ENCODE data around the gene ANXA11. TPM values are rescaled to one million over a fixed set of nuclear protein-coding genes. Genes with fewer than 3 reads are reported as not detected.

The ANXA11 gene
- total RNA-seq, 2 experiments from 2014 or later: 153 to 159 TPM

GRCh38 chr10:80201608-80202141, 3.7 kb downstream of the ANXA11 start:
- Mint-ChIP-seq H3K4me1 (ENCODE audit: low read depth) (peaks cover 80% of the 10 kb centered on the region), H3K4me3 (peak overlapping the region; percentile 86), H3K27ac (peak overlapping the region; percentile 76), H3K36me3 (ENCODE audit: low read depth) (peaks cover 32% of the 10 kb centered on the region), H3K9me3 (no peaks in the 10 kb centered on the region), H3K27me3 (no peaks in the 10 kb centered on the region)
- TF ChIP-seq CTCF (IDR thresholded peaks at IDR 0.05): no peak
- CTCF ChIA-PET: no interaction called here
- peak overlapping the region; percentile 11 to 12 for H3K27ac ChIP-seq (ENCODE audit: low read depth in 1 of 2, low read length in 2 of 2)
- no peaks in the 10 kb centered on the region for H3K27me3 ChIP-seq (ENCODE audit: control insufficient read depth in 1 of 2, insufficient read depth in 2 of 2, low read length in 2 of 2)
- ATAC-seq (ENCODE audit: poor library complexity) (no peak), DNase-seq (no peak)
- no peaks in the 10 kb centered on the region for H3K9me3 ChIP-seq (ENCODE audit: control insufficient read depth in 1 of 2, insufficient read depth in 1 of 2, low read length in 2 of 2)
- H3K4me1 ChIP-seq (ENCODE audit: insufficient read depth, low read length): peaks cover 88% of the 10 kb centered on the region
- intact Hi-C loops (cut with DNase I, micrococcal nuclease): loop anchor here (1.0 to 10.0 kb wide), 6 partner anchors 10 to 757 kb away; partner anchors contain the start of genes TMEM254 (in 1 of the 2) and ZCCHC24 (in 1 of the 2)
- POLR2A ChIA-PET: interaction anchor here (6.5 kb wide), 1 partner anchor 13 kb away, joined by 218 read pairs; no protein-coding TSS in a partner anchor
- H3K4me3 ChIP-seq (ENCODE audit: low read length): no peak overlapping the region
- H3K36me3 ChIP-seq (ENCODE audit: insufficient read depth, low read length): peaks cover 27% of the 10 kb centered on the region

- H3K9me3 ChIP-seq (ENCODE audit: control insufficient read depth in 1 of 2, insufficient read depth in 1 of 2, low read length in 2 of 2): no peaks in the 10 kb centered on the region
- H3K27ac ChIP-seq (ENCODE audit: low read depth in 1 of 2, low read length in 2 of 2): no peak overlapping the region
- ChIA-PET POLR2A (interaction anchor here (0.9 to 6.5 kb wide), 3 partner anchors 9 to 56 kb away, joined by 4 to 218 read pairs (median 4); no protein-coding TSS in a partner anchor), CTCF (no interaction called here)
- H3K4me1 ChIP-seq (ENCODE audit: insufficient read depth, low read length): peaks cover 88% of the 10 kb centered on the region
- TF ChIP-seq CTCF (IDR thresholded peaks at IDR 0.05): no peak
- no peaks in the 10 kb centered on the region for H3K27me3 ChIP-seq (ENCODE audit: control insufficient read depth in 1 of 2, insufficient read depth in 2 of 2, low read length in 2 of 2)
- Mint-ChIP-seq H3K9me3 (no peaks in the 10 kb centered on the region), H3K4me3 (peak overlapping the region; percentile 86), H3K4me1 (ENCODE audit: low read depth) (peaks cover 80% of the 10 kb centered on the region), H3K27ac (peak overlapping the region; percentile 76), H3K27me3 (no peaks in the 10 kb centered on the region), H3K36me3 (ENCODE audit: low read depth) (peaks cover 42% of the 10 kb centered on the region)
- DNase-seq (no peak), ATAC-seq (ENCODE audit: poor library complexity) (no peak)
- peaks cover 27% of the 10 kb centered on the region for H3K36me3 ChIP-seq (ENCODE audit: insufficient read depth, low read length)
- no peak overlapping the region for H3K4me3 ChIP-seq (ENCODE audit: low read length)
- intact Hi-C loops (cut with DNase I, micrococcal nuclease): loop anchor here (1.0 to 10.0 kb wide), 5 partner anchors 9 to 756 kb away; partner anchors contain the start of gene ZCCHC24 (in 1 of the 2)
Measured at GRCh38 chr10:80200687-80201086, 4.7 kb downstream of the ANXA11 start.

DNA sequence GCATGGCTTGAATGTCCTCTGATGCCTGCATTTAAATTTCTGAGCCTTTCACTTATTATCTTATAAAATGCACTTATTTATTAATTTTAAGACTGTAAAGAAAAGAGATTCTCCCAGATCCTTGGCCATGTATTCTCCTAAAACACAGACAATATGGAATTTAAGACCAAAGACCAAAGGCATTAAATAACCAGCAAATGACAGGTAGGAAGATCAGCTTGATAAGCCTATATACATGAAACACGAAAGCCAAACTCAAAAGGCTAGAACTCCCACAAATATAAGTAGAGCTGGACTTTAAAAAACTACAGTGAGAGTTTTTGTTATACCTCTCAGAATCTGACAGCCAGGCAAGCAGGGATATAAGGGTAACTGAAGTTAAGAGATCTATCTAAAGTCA, 5.1 kb downstream of the ANXA11 start:
- no peaks in the 10 kb centered on the region for H3K9me3 Mint-ChIP-seq
- POLR2A ChIA-PET: interaction anchor here (0.9 to 6.5 kb wide), 3 partner anchors 9 to 55 kb away, joined by 4 to 218 read pairs (median 4); no protein-coding TSS in a partner anchor
- TF ChIP-seq CTCF (IDR thresholded peaks at IDR 0.05): no peak
- peaks cover 91% of the 10 kb centered on the region for H3K4me1 ChIP-seq (ENCODE audit: insufficient read depth, low read length)
- peak overlapping the region; percentile 17 for H3K4me3 Mint-ChIP-seq
- no peak overlapping the region for H3K27ac ChIP-seq (ENCODE audit: low read depth in 1 of 2, low read length in 2 of 2)
- peaks cover 28% of the 10 kb centered on the region for H3K36me3 ChIP-seq (ENCODE audit: insufficient read depth, low read length)
- ATAC-seq (ENCODE audit: poor library complexity) (no peak), DNase-seq (no peak)
- H3K27me3 Mint-ChIP-seq: no peaks in the 10 kb centered on the region
- intact Hi-C loops (cut with DNase I, micrococcal nuclease): loop anchor here (5.0 to 10.0 kb wide), 4 partner anchors 58 to 755 kb away; partner anchors contain the start of gene ZCCHC24 (in 1 of the 2)
- H3K4me1 Mint-ChIP-seq (ENCODE audit: low read depth): peaks cover 82% of the 10 kb centered on the region
- no peaks in the 10 kb centered on the region for H3K9me3 ChIP-seq (ENCODE audit: control insufficient read depth in 1 of 2, insufficient read depth in 1 of 2, low read length in 2 of 2)
- H3K36me3 Mint-ChIP-seq (ENCODE audit: low read depth): peaks cover 46% of the 10 kb centered on the region
- no peak overlapping the region for H3K4me3 ChIP-seq (ENCODE audit: low read length)
- no peaks in the 10 kb centered on the region for H3K27me3 ChIP-seq (ENCODE audit: control insufficient read depth in 1 of 2, insufficient read depth in 2 of 2, low read length in 2 of 2)
- CTCF ChIA-PET: no interaction called here
- peak overlapping the region; percentile 76 for H3K27ac Mint-ChIP-seq

Data from CD4-positive, alpha-beta T cell (primary cell).